ENCODE data around the gene COL3A1.

COL3A1 gene

GRCh38 chr2:188949046-188949818 lies 24.9 kb upstream of the COL3A1 start:
- no peak overlapping the region for H3K27ac ChIP-seq
- TF ChIP-seq CTCF (IDR thresholded peaks at IDR 0.05): no peak
- DNase-seq (ENCODE audit: low spot score): no peak

GRCh38 chr2:188952901-188953300 lies 21.3 kb upstream of the COL3A1 start:
- DNase-seq (ENCODE audit: low spot score): no peak
- no peak overlapping the region for H3K4me3 ChIP-seq
- TF ChIP-seq CTCF (IDR thresholded peaks at IDR 0.05): no peak
- no peak overlapping the region for H3K27ac ChIP-seq

More at GRCh38 chr2:188949046-188949818, 24.9 kb upstream of the COL3A1 start:
- H3K4me3 ChIP-seq: no peak overlapping the region

- no peak overlapping the region for H3K4me3 ChIP-seq
- no peak for DNase-seq (ENCODE audit: low spot score)
- H3K27ac ChIP-seq: no peak overlapping the region
- no peak for TF ChIP-seq CTCF (IDR thresholded peaks at IDR 0.05)
These were observed 17.9 kb upstream of the COL3A1 start for GRCh38 chr2:188956290-188956689.

GRCh38 chr2:188956961-188957360 lies 17.2 kb upstream of the COL3A1 start:
- no peak overlapping the region for H3K4me3 ChIP-seq
- H3K27ac ChIP-seq: no peak overlapping the region
- no peak for DNase-seq (ENCODE audit: low spot score)
- TF ChIP-seq CTCF (IDR thresholded peaks at IDR 0.05): no peak

- Histone ChIP-seq H3K27ac (no peak overlapping the region), H3K4me3 (no peak overlapping the region)
- DNase-seq (ENCODE audit: low spot score): no peak
- no peak for TF ChIP-seq CTCF (IDR thresholded peaks at IDR 0.05)
These were observed 16.5 kb upstream of the COL3A1 start for GRCh38 chr2:188957646-188958045.

- TF ChIP-seq CTCF (IDR thresholded peaks at IDR 0.05): no peak
- H3K4me3 ChIP-seq: no peak overlapping the region
- H3K27ac ChIP-seq: no peak overlapping the region
- DNase-seq (ENCODE audit: low spot score): no peak
These were observed 10.4 kb upstream of the COL3A1 start for GRCh38 chr2:188963741-188964140.

- no peak for TF ChIP-seq CTCF (IDR thresholded peaks at IDR 0.05)
These were observed 9.1 kb upstream of the COL3A1 start for GRCh38 chr2:188964976-188965546.

More at GRCh38 chr2:188964976-188965546, 9.1 kb upstream of the COL3A1 start:
- no peak overlapping the region for H3K27ac ChIP-seq
- no peak overlapping the region for H3K4me3 ChIP-seq
- no peak for DNase-seq (ENCODE audit: low spot score)
